ENCODE data around the gene C2orf76.

C2orf76 gene

GRCh38 chr2:119333833-119334232 lies 32.8 kb downstream of the C2orf76 start:
- Histone ChIP-seq H2AFZ (ENCODE audit: low read depth, low read length) (no peak overlapping the region), H3K27ac (ENCODE audit: low read length) (no peak overlapping the region), H3K4me3 (ENCODE audit: low read depth in 1 of 2, low read length in 2 of 2) (no peak overlapping the region), H4K20me1 (ENCODE audit: insufficient read depth, low read length) (no peaks in the 10 kb centered on the region), H3K4me1 (ENCODE audit: insufficient read depth, low read length) (peaks cover 4% of the 10 kb centered on the region), H3K79me2 (ENCODE audit: insufficient read depth, low read length) (no peaks in the 10 kb centered on the region), H3K27me3 (ENCODE audit: insufficient read depth, low read length, poor library complexity) (no peaks in the 10 kb centered on the region), H3K36me3 (ENCODE audit: insufficient read depth, low read length) (no peaks in the 10 kb centered on the region), H3K9ac (ENCODE audit: low read depth, low read length) (no peak overlapping the region), H3K9me3 (ENCODE audit: insufficient read depth, low read length, severe bottlenecking) (no peaks in the 10 kb centered on the region), H3K4me2 (ENCODE audit: insufficient read depth, low read length) (no peak overlapping the region)
- TF ChIP-seq CTCF (IDR thresholded peaks at IDR 0.05; ENCODE audit: borderline replicate concordance, extremely low read depth, low read length, poor library complexity, severe bottlenecking) (no peak), EZH2 (IDR thresholded peaks at IDR 0.05; ENCODE audit: borderline replicate concordance, low read depth, low read length, severe bottlenecking) (no peak)
- ATAC-seq (ENCODE audit: insufficient read depth, low read depth): no peak
- DNase-seq: no peak

GRCh38 chr2:119333360-119333759 lies 33.3 kb downstream of the C2orf76 start:
- no peak overlapping the region for H3K9ac ChIP-seq (ENCODE audit: low read depth, low read length)
- H3K9me3 ChIP-seq (ENCODE audit: insufficient read depth, low read length, severe bottlenecking): no peaks in the 10 kb centered on the region
- no peaks in the 10 kb centered on the region for H3K79me2 ChIP-seq (ENCODE audit: insufficient read depth, low read length)
- H3K4me3 ChIP-seq (ENCODE audit: low read depth in 1 of 2, low read length in 2 of 2): no peak overlapping the region
- DNase-seq: no peak
- H3K4me2 ChIP-seq (ENCODE audit: insufficient read depth, low read length): no peak overlapping the region
- H4K20me1 ChIP-seq (ENCODE audit: insufficient read depth, low read length): no peaks in the 10 kb centered on the region
- no peaks in the 10 kb centered on the region for H3K4me1 ChIP-seq (ENCODE audit: insufficient read depth, low read length)
- no peak for ATAC-seq (ENCODE audit: insufficient read depth, low read depth)
- H3K27me3 ChIP-seq (ENCODE audit: insufficient read depth, low read length, poor library complexity): no peaks in the 10 kb centered on the region
- H2AFZ ChIP-seq (ENCODE audit: low read depth, low read length): no peak overlapping the region
- no peaks in the 10 kb centered on the region for H3K36me3 ChIP-seq (ENCODE audit: insufficient read depth, low read length)
- TF ChIP-seq EZH2 (IDR thresholded peaks at IDR 0.05; ENCODE audit: borderline replicate concordance, low read depth, low read length, severe bottlenecking) (no peak), CTCF (IDR thresholded peaks at IDR 0.05; ENCODE audit: borderline replicate concordance, extremely low read depth, low read length, poor library complexity, severe bottlenecking) (no peak)
- no peak overlapping the region for H3K27ac ChIP-seq (ENCODE audit: low read length)

GRCh38 chr2:119332953-119333352 lies 33.7 kb downstream of the C2orf76 start:
- no peak for TF ChIP-seq EZH2 (IDR thresholded peaks at IDR 0.05; ENCODE audit: borderline replicate concordance, low read depth, low read length, severe bottlenecking)
- TF ChIP-seq CTCF (IDR thresholded peaks at IDR 0.05; ENCODE audit: borderline replicate concordance, extremely low read depth, low read length, poor library complexity, severe bottlenecking): no peak
- Histone ChIP-seq H3K9me3 (ENCODE audit: insufficient read depth, low read length, severe bottlenecking) (no peaks in the 10 kb centered on the region), H3K36me3 (ENCODE audit: insufficient read depth, low read length) (no peaks in the 10 kb centered on the region), H3K4me1 (ENCODE audit: insufficient read depth, low read length) (no peaks in the 10 kb centered on the region), H4K20me1 (ENCODE audit: insufficient read depth, low read length) (no peaks in the 10 kb centered on the region), H3K27ac (ENCODE audit: low read length) (no peak overlapping the region), H3K4me3 (ENCODE audit: low read depth in 1 of 2, low read length in 2 of 2) (no peak overlapping the region), H3K27me3 (ENCODE audit: insufficient read depth, low read length, poor library complexity) (no peaks in the 10 kb centered on the region), H3K79me2 (ENCODE audit: insufficient read depth, low read length) (no peaks in the 10 kb centered on the region), H3K9ac (ENCODE audit: low read depth, low read length) (no peak overlapping the region), H3K4me2 (ENCODE audit: insufficient read depth, low read length) (no peak overlapping the region), H2AFZ (ENCODE audit: low read depth, low read length) (no peak overlapping the region)
- no peak for ATAC-seq (ENCODE audit: insufficient read depth, low read depth)
- DNase-seq: no peak

GRCh38 chr2:119327431-119327830 lies 39.2 kb downstream of the C2orf76 start:
- Histone ChIP-seq H3K36me3 (ENCODE audit: insufficient read depth, low read length) (no peaks in the 10 kb centered on the region), H3K27ac (ENCODE audit: low read length) (no peak overlapping the region), H3K27me3 (ENCODE audit: insufficient read depth, low read length, poor library complexity) (no peaks in the 10 kb centered on the region), H3K4me2 (ENCODE audit: insufficient read depth, low read length) (no peak overlapping the region), H3K4me3 (ENCODE audit: low read depth in 1 of 2, low read length in 2 of 2) (no peak overlapping the region), H4K20me1 (ENCODE audit: insufficient read depth, low read length) (no peaks in the 10 kb centered on the region), H2AFZ (ENCODE audit: low read depth, low read length) (no peak overlapping the region), H3K9me3 (ENCODE audit: insufficient read depth, low read length, severe bottlenecking) (no peaks in the 10 kb centered on the region), H3K9ac (ENCODE audit: low read depth, low read length) (no peak overlapping the region), H3K79me2 (ENCODE audit: insufficient read depth, low read length) (no peaks in the 10 kb centered on the region), H3K4me1 (ENCODE audit: insufficient read depth, low read length) (no peaks in the 10 kb centered on the region)
- no peak for TF ChIP-seq CTCF (IDR thresholded peaks at IDR 0.05; ENCODE audit: borderline replicate concordance, extremely low read depth, low read length, poor library complexity, severe bottlenecking)
- TF ChIP-seq EZH2 (IDR thresholded peaks at IDR 0.05; ENCODE audit: borderline replicate concordance, low read depth, low read length, severe bottlenecking): no peak
- ATAC-seq (ENCODE audit: insufficient read depth, low read depth) (no peak), DNase-seq (no peak)
